ENCODE measurements around the gene MDFI.

The MDFI gene

DNA sequence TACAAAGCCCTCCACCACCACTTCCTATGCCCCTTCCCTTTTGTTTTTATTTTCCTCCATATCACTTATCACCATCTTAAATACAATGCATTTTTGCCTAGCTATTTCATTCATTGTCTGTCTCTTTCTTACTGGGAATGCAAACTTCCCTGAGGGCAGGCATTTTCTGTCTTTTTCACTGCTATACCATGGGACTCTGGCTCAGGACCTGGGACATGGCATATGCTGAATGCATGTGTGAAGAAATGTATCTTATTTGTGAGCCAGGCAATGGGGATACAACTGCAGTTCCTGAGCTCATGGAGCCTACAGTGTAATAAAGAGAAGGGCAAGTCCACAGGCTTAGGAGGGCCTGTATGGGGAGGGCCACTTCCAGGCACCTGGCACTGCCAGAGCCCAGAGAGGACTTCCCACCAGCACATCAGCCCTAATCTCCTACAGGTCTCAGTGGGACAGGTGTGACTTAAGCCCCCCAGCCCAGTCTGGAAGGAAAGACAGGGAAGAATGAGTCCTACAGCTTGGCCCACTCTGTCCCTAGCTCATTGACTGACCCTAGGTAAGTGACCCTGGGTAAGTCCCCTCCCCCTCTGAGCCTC lies 53.9 kb downstream of the MDFI start:
- DNase-seq = peak; percentile 38

DNA sequence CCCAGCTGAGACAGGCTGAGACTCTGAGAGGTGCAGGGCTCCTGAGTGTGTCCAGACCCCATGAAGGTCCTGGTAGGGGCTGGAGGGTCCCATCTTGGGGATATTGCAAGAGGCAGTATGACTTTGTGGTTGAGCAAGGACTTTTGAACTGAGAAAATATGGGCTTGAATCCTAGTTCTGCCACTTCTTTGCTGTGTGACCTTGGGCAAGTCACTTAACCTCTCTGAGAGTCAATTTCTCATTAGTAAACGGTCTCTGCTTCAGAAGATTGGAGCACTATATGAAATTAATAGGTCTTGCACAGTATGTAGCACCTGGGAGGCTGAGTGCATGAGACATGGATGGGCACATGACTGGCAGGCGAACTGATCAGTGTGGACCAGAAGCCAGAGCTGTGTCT lies 54.5 kb downstream of the MDFI start:
- DNase-seq = peak; percentile 39

DNA sequence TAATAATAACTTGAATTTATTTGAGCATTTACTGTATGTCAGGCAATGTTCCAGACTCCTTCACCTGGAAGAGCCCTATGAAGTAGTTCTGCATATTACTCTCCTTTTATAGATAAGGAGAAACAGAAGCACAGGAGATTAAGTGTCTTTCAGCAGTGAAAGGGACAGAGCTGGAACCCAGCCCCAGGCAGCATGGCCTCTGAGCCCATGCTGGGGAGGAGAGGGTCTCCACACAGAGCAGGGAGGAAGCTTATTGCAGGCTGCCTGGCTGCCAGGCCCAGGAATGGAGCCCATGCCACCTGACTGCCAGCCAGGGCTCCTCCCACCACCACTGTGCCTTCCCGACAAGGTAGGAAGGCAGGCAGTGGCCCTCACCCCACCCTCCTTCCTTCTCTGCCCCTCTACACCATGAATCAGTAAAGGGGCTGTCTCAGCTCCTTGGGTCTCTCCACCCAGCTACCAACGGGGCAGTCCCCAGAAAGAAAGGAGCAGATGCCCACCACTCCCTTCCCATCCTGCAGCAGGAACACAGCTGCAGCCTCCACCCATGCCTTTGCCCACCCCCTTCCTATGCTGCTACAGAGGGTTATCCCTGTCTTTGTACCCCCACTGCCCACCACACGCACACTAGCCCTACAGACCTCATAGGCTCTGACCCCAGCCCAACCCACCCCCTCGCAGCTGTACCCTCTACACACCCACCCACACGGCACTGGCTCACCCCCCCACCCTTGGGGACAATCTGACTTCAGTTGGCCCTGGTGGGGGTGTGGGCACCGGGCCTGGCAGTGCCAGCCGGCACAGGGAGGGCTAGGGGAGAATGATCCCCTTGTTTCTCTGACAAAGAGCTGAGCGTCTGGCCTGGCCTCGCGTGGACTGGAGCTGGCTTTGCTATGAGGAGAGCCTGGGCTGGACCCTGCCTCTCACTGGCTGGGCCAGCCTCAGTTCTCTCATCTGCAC lies 55.3 kb downstream of the MDFI start:
- DNase-seq = no peak

DNA sequence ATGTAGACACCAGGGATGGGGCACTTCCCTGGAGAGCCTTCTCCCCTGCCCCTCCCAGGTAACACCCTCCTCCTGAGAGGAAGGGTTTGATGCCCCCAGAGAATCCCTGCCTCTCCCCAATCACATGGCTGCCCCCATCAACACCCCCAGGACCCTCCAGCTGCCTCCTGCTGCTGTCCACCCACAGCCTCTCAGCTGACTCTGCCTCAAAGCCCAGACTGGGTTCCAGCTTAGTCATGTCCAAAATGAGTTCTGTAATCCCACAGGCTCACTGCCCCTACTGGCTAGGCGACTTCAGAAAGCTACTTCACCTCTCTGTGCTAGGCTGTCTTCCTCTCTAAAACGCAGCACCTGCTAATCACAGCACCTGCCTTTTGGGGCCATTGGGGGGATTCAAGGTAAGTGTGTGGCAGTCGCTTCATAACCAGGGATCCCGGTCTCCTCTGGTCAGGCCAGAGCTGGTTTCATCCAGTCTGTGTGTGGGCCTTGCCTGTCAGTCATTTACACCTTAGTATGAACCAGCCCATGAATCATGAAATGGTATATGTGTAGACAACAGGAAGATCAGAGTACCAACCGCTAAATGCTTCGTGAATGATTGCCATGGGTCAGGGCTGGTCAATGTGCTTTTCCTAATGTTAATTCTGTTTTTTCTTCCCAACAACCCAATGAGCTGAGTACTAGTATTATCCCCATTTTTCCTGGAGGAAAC lies 56.7 kb downstream of the MDFI start:
- no peak for DNase-seq

DNA sequence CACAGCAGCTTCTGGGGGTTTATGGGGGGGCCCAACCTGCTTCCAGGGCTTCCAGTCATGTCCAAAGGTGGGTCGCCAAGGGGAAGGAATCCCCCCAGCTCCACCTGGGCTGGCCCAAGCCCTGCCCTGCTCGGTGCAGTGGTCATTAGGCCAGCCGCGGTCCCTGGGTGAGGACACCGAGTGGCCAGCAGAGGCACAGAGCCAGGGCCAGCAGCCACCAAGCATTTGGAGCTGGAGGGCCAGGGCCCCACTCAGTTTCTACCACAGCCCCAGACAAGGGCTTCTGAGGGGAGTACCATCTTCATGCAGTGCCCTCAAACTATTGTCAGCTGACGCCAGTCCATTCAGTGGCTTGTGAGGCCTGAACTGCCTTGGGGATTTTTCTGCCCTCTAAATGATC lies 57.6 kb downstream of the MDFI start:
- DNase-seq = no peak

DNA sequence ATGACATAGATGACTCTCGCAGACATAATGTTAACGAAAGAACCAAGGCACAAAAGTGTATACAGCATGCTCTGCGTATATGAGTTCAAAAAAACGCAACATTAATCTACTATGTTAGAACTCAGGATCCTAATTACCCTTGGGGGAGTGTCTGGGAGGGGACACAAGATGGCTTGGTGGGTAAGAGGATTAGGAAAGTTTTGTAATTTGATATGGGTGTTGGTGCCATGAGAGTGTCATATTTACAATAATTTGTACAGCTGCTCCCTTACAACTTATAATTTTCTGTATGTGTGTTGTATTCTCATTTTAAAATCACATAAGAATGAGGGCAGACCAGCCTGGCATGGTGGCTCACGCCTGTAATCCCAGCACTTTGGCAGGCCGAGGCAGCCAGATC lies 58.5 kb downstream of the MDFI start:
- DNase-seq = no peak

DNA sequence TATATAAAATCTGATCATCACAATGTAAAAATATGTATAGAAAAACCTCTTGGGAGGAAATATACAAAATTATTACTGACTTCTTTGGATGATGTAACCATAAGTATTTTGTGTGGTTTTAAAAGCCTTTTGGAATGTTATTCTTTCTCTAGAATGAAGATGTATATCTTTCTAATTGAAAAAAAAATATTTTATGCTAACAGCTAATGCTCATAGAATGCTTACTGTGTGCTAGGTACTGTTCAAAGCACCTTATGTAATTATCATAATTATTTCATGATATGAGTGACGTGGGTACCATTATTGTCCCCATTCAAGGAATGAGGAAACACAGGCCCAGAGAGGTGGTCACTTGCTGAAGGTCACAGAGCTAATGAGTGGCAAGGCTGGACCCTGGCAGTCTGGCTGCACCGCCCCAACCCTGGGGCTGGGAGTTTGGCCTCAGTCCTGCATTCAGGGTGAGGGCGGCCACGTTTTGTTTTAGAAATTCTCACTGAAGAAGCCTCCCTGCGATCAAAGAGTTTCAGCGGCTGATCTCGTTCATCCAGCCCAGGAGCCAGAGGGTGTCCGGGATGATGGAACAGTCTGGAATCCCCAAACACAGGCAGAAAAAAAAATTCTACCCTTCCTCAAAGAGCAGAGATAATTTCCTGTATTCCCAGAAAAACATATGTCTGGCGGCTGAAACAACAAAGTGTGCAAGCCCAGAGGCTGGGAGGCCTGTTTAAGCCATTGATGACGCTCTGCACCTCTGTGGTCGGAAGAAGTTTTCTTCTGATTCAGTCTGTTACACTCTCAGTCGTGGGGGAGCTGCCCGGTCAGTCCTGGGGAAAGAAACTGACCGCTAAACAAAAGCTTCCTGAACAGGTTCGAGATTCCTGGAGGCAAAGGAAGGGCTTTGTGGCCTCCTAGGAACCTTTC lies 59.9 kb downstream of the MDFI start:
- no peak for DNase-seq

DNA sequence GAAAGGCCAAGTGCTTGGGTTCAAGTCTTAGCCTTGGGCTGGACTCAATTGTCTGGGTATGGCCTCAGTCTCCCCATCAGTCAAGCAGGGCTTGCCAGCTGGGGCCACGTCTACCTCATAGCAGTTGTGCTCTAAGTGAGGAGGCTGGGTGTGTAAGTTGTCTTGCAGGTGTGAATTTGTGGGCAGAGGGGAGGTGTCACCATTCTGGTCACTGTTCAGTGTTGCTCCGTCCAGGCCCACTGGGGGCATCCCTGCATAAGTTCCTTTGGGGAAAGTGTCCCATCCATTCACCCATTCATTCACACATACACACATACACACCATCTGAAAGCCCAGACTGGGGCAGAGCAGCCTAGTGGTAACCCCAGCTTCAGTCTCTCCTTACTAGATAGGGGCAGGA lies 60.8 kb downstream of the MDFI start:
- DNase-seq = no peak

DNA sequence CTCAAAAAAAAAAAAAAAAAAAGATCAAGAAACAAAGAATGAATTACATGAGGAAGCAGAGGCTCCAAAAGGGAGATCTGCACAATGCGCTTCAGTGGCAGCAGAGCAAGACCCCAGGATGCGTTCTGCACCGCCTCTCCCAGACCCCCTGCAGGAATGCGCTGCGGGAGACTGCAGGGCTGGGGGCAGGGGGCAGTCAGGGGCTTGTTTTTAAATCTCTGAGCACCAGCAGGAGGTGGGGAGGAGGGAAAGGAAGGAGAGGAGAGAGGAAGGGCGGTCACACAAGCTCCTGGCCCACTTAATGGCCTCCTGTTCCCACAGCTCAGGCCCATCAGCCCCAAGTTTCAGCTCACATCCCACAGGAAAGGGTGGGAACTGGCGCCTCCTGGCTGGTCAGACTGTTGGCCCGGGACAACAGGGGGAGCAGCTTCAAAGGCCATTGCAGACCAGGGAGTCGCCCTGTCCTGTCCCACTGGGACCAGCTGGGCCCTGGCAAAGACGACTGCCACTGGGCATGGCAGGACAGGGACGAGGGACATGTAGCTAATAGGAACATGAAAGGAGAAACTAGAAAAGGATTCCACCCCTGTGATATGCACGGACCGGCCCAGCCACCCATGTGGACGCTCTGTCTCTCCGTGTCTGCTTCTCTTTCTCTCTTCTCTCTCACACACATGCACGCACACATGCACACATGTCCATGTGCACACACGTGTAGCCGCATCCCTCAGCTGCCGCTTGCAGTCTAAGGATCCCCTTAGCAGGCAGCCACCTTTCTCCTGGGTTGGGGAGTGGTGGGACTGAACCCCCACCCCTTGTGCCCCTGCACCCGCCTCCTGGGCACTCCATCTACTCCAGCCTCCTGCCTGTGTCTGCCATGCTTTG lies 62.4 kb downstream of the MDFI start:
- DNase-seq = no peak

DNA sequence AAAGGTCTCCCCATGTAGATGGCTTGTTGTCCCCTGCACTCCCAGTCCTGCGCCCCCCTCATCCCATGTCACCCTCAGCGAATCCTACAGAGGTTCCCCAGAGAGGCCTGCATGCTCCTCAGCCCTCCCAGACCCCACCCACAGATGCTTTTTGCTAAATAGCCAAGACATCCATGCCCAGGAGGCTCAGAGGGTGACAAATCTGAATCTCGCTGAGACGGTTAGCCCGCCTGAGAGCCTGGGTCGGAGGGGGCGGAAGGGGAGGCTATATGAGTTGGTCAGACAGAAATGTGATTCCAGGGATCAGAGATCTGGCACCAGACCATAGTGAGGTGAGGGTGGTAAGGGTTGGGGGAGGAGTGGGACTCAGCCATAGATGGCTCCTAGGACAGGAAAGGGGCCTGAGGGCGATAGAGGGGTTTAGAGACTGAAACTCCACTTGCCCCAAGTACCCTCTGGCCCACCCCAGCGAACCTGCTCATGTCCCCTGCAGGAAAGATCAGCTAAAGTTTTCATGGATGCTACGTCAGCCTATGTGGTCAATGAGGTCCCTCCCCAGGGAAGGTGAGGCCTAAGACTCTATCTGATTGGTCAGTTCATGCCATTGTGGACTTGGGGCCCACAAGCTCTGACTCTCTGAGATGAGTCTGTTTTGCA lies 63.9 kb downstream of the MDFI start:
- DNase-seq = no peak

DNA sequence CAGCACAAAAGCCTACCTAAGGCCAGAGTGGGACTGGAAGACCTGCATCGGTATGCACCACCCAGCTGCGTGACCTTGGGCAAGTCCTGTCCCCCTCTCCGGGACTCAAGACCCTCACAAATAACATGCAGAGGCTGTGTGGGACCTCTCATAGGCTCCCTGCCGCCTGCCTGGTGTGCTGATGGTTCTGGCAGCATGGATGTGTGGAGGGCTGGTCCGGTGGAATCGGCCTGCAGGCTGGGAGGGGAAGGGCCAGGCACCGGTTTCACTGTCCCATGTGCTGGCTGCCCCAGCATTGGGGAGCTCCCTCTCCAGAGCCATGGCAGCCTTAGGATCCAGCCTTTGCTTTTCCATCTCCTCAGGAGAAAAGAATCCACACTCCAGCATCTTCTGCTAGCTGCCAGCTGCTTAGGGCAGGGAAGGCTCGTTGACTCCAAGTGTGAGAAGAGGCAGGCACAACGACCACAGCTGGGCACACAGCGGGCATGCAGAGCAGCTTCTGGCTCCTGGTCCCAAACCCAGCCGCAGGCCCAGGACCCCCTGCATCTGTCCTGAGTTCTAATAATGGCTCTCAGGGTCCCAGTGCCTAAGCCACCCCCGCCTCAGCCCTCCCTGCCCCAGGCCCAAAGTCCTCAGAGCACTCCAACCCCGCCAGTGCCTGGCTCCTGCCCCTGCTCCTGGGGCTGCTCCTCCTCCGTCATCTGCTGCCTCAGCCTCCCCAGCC lies 64.7 kb downstream of the MDFI start:
- DNase-seq = no peak
